Subcutaneous adipose tissue (tissue), 4 donors: ENCODE measurements around the gene KRTAP4-3. TPM values are rescaled to one million over a fixed set of nuclear protein-coding genes. Genes with fewer than 3 reads are reported as not detected.

Experiments
- CTCF ChIP-seq: fragments of 450-650 bp; IDR thresholded peaks from one replicate; pipeline ENCODE4 v1.5.1; 2016; ENCODE audit warnings: low read depth, mild to moderate bottlenecking, control low read depth, antibody characterized with exemption, moderate library complexity
- total RNA-seq, 4 donors: library from RNA; depleted of rRNA; stranded (reverse); fragments of >200 nt; gene quantifications; one replicate each; pipeline ENCODE4 v1.1.0, GENCODE V29; 2016

KRTAP4-3 gene
- not detected for total RNA-seq

GRCh38 chr17:41168121-41168520, at the start of gene KRTAP4-3:
KRTAP4-3 (minus strand) TSS chr17:41168221; CDS start chr17:41168172, 49 bp downstream.
- no peak for TF ChIP-seq CTCF

GRCh38 chr17:41215681-41216080, 47.7 kb upstream of the KRTAP4-3 start:
- no peak for TF ChIP-seq CTCF

- TF ChIP-seq CTCF: no peak
Observed at GRCh38 chr17:41212524-41213169, 44.6 kb upstream of the KRTAP4-3 start.

- TF ChIP-seq CTCF: no peak
Observed at GRCh38 chr17:41211845-41212466, 43.9 kb upstream of the KRTAP4-3 start.

- no peak for TF ChIP-seq CTCF
Observed at GRCh38 chr17:41199421-41200078, 31.5 kb upstream of the KRTAP4-3 start.

GRCh38 chr17:41196068-41196467, 28.0 kb upstream of the KRTAP4-3 start:
- TF ChIP-seq CTCF: no peak

GRCh38 chr17:41190328-41190727, 22.3 kb upstream of the KRTAP4-3 start:
- TF ChIP-seq CTCF: no peak
